BLaER1 (cell line): ENCODE measurements around the gene ENOSF1.

Source experiments
- H3K27ac ChIP-seq: shearing (Covaris generic); formaldehyde crosslinking; 2 replicates; pipeline ENCODE4 v1.8.1; 2022
- H3K27me3 ChIP-seq: shearing (Covaris generic); formaldehyde crosslinking; 2 replicates; pipeline ENCODE4 v1.8.1; 2022
- H3K36me3 ChIP-seq: shearing (Covaris generic); formaldehyde crosslinking; 2 replicates; pipeline ENCODE4 v1.8.1; 2022
- H3K4me1 ChIP-seq: shearing (Covaris generic); formaldehyde crosslinking; 2 replicates; pipeline ENCODE4 v1.8.1; 2022
- H3K4me2 ChIP-seq: shearing (Covaris generic); formaldehyde crosslinking; 2 replicates; pipeline ENCODE4 v1.8.1; 2022
- H3K4me3 ChIP-seq: shearing (Covaris generic); formaldehyde crosslinking; 2 replicates; pipeline ENCODE4 v1.8.1; 2022
- H3K9ac ChIP-seq: shearing (Covaris generic); formaldehyde crosslinking; 2 replicates; pipeline ENCODE4 v1.8.1; 2022
- H3K9me3 ChIP-seq: shearing (Covaris generic); formaldehyde crosslinking; 2 replicates; pipeline ENCODE4 v1.8.1; 2022
- H4K20me1 ChIP-seq: shearing (Covaris generic); formaldehyde crosslinking; 2 replicates; pipeline ENCODE4 v1.8.1; 2022
- Cebpa-rat ChIP-seq: shearing (Covaris generic); IDR thresholded peaks from 2 replicates; pipeline ENCODE4 v1.8.1; 2022

Gene ENOSF1

DNA sequence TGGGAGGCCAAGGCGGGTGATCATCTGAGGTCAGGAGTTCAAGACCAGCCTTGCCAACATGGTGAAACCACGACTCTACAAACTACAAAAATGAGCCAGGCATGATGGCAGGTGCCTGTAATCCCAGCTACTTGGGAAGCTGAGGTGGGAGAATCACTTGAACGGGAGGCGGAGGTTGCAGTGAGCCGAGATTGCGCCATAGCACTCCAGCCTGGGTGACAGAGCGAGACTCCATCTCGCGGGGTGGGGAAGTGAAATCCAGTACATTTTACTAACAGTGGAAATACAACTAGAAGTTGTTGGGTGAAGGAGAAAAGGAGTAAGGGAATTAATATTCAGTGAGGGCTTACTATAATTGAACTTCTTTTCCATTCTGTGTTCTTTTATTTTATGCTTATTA, 13.2 kb upstream of the ENOSF1 start:
- TF ChIP-seq Cebpa-rat = no peak
- no peaks in the 10 kb centered on the region for H4K20me1 ChIP-seq
- no peak overlapping the region for H3K4me3 ChIP-seq
- H3K27me3 ChIP-seq = no peaks in the 10 kb centered on the region
- H3K9ac ChIP-seq = no peak overlapping the region
- no peaks in the 10 kb centered on the region for H3K4me1 ChIP-seq
- no peak overlapping the region for H3K27ac ChIP-seq
- H3K36me3 ChIP-seq = peaks cover 39% of the 10 kb centered on the region
- no peaks in the 10 kb centered on the region for H3K9me3 ChIP-seq
- no peak overlapping the region for H3K4me2 ChIP-seq

DNA sequence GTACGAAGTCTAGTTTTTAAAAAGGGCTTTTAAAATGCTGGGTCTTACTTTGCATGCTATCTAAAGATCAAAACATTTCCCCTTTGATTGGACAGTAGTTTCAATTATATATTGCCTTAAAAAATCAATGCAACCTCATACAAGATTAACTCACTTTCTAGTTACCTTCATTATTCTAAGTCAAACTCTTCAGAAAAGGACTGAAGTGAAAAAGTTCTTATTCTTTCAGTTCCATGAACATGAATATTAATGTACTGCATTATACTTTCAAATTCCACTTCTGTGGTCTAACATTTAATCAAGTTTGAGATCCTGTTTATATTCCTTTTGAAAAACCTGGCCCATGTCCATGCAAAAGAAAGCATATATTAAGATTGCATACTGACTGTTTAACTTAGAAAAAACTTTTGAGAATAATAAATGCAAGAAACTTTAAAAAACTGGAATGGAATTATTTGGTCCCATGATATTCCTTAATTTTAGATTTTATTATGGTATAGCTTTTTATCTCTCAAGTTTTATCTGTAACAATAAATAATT, 11.2 kb upstream of the ENOSF1 start:
- Histone ChIP-seq H3K9ac (no peak overlapping the region), H3K4me1 (no peaks in the 10 kb centered on the region), H3K4me2 (no peak overlapping the region), H3K9me3 (no peaks in the 10 kb centered on the region), H3K36me3 (peaks cover 26% of the 10 kb centered on the region), H4K20me1 (no peaks in the 10 kb centered on the region), H3K4me3 (no peak overlapping the region), H3K27me3 (no peaks in the 10 kb centered on the region), H3K27ac (no peak overlapping the region)
- TF ChIP-seq Cebpa-rat = no peak

DNA sequence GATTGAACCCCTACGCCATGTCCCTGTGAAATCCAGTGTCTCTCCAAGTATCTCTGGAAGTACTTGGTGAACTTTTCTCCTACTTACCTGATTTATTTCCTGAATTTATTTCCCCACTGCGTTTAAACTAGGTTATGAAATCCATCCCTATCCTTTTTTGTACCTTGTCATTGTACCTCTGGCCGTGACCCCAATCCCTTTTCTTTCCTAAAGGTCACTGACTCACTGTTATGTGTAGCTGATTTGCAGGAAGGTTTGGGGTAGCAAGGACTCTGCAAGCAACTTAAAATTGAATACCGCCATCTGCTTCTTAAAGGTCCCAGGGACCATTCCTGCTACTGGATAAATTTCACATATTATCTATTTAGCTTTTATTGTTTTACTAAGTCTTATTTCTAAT, 4.6 kb upstream of the ENOSF1 start:
- Histone ChIP-seq H3K9ac (no peak overlapping the region), H3K4me1 (no peaks in the 10 kb centered on the region), H3K4me3 (no peak overlapping the region), H3K27ac (no peak overlapping the region), H3K4me2 (no peak overlapping the region), H4K20me1 (no peaks in the 10 kb centered on the region), H3K36me3 (no peaks in the 10 kb centered on the region), H3K9me3 (peaks cover 14% of the 10 kb centered on the region), H3K27me3 (peaks cover 11% of the 10 kb centered on the region)
- no peak for TF ChIP-seq Cebpa-rat

DNA sequence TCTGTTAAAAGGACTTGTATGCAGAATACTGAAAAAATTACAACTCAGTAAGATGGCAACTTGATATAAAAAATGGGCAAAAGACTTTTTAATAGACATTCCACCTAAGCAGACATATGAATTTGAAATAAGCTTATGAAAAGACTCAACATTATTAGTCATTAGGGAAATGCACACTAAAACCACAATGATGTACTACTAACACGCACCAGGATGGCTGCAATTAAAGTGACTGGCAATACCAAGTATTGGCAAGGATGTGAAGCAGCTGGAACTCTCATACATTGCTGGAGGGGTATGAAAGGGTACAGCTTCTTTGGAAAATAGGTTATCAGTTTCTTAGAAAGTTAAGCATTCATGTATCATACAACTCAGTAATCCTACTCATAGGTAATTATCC, 3.2 kb upstream of the ENOSF1 start:
- H4K20me1 ChIP-seq = no peaks in the 10 kb centered on the region
- H3K4me3 ChIP-seq = no peak overlapping the region
- no peaks in the 10 kb centered on the region for H3K36me3 ChIP-seq
- H3K9ac ChIP-seq = no peak overlapping the region
- H3K4me1 ChIP-seq = peaks cover 7% of the 10 kb centered on the region; the same call in 1 of the 2 replicates
- H3K9me3 ChIP-seq = peaks cover 14% of the 10 kb centered on the region
- H3K4me2 ChIP-seq = no peak overlapping the region
- H3K27me3 ChIP-seq = peaks cover 23% of the 10 kb centered on the region
- H3K27ac ChIP-seq = no peak overlapping the region
- TF ChIP-seq Cebpa-rat = no peak

DNA sequence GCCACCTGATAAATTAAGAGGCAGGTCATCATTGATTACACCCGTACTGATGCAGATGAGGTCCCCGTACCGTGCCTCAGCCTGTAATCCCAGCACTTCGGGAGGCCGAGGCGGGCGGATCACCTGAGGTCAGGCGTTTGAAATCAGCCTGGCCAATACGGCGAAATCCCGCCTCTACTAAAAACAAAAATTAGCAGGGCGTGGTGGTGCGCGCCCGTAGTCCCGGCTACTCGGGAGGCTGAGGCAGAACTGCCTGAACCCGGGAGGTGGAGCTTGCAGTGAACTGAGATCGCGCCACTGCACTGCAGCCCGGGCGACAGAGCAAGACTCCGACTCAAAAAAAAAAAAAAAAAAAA, 683 bp upstream of the ENOSF1 start:
- H3K27me3 ChIP-seq = peaks cover 23% of the 10 kb centered on the region
- peaks cover 14% of the 10 kb centered on the region for H3K4me1 ChIP-seq
- no peak overlapping the region for H3K9ac ChIP-seq
- 0 out of 2 replicates have a peak overlapping the region, but pooled peaks have one; percentile 71 for H3K4me3 ChIP-seq
- H3K9me3 ChIP-seq = peaks cover 14% of the 10 kb centered on the region
- no peaks in the 10 kb centered on the region for H4K20me1 ChIP-seq
- no peak overlapping the region for H3K4me2 ChIP-seq
- no peak overlapping the region for H3K27ac ChIP-seq
- no peak for TF ChIP-seq Cebpa-rat
- peaks cover 13% of the 10 kb centered on the region for H3K36me3 ChIP-seq

DNA sequence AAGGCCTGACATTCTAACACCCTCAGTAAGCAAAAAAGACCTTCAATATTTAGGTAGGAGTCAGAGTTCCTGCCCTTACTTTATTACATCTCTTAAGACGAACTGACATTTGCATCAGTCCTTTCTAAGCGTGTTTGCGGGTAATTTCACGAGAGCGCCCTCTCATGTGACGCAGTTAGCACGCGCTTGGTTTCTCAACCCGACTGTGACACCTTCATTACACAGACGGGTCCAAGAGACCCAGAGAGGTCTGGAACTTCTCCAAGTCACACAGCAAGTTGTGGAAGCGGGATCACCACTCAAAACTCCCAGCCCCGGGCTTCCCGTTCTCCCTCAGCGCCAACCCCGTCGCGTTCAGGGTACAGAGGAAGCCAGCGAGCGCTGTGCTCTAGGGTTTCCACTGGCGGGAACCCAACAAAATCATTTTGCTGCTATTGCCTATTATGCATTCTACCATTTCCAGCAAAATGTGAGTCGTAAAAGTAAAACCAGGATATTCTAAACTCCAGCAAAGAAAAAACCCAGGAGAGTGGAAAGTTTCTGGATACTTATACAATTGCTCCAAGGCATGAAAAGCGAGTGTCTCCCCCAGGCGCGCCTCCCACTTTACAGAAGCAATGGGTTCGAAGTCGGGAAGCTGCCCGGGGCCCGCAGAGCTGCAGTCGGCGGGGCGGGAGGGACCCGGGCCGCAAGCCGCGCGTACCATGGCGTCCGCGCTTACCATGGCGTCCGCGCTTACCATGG, 601 bp downstream of the ENOSF1 start:
- H3K9me3 ChIP-seq = peaks cover 14% of the 10 kb centered on the region
- H3K36me3 ChIP-seq = peaks cover 14% of the 10 kb centered on the region
- peak overlapping the region; percentile 86 for H3K4me2 ChIP-seq
- TF ChIP-seq Cebpa-rat = no peak
- peak overlapping the region; percentile 71 for H3K4me3 ChIP-seq
- H3K9ac ChIP-seq = peak overlapping the region; percentile 74
- no peaks in the 10 kb centered on the region for H4K20me1 ChIP-seq
- H3K4me1 ChIP-seq = peaks cover 16% of the 10 kb centered on the region
- peaks cover 23% of the 10 kb centered on the region for H3K27me3 ChIP-seq
- peak overlapping the region; percentile 62 for H3K27ac ChIP-seq

DNA sequence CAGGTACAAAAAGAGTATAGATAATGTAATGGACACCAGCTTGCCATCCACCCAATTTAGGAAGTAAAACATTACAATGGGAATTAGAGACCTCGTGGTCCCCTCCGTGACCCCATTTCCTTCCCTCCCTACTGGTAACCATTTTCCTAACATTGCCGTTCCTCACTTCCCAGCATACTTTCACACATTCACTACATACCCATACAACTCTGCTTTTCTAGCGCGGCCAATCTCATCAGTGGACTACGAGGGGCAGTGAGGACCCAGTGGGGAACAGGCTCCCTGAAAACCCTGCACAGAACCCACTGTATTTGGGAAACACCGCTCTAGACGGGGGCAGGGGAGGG, 1.1 kb downstream of the ENOSF1 start:
- H3K36me3 ChIP-seq = peaks cover 14% of the 10 kb centered on the region
- TF ChIP-seq Cebpa-rat = no peak
- H3K27ac ChIP-seq = peak overlapping the region; percentile 62; the same call in 1 of the 2 replicates
- peak overlapping the region; percentile 71 for H3K4me3 ChIP-seq
- H4K20me1 ChIP-seq = no peaks in the 10 kb centered on the region
- H3K4me2 ChIP-seq = peak overlapping the region; percentile 86
- peak overlapping the region; percentile 74 for H3K9ac ChIP-seq
- H3K27me3 ChIP-seq = peaks cover 23% of the 10 kb centered on the region
- peaks cover 16% of the 10 kb centered on the region for H3K4me1 ChIP-seq
- H3K9me3 ChIP-seq = peaks cover 14% of the 10 kb centered on the region

DNA sequence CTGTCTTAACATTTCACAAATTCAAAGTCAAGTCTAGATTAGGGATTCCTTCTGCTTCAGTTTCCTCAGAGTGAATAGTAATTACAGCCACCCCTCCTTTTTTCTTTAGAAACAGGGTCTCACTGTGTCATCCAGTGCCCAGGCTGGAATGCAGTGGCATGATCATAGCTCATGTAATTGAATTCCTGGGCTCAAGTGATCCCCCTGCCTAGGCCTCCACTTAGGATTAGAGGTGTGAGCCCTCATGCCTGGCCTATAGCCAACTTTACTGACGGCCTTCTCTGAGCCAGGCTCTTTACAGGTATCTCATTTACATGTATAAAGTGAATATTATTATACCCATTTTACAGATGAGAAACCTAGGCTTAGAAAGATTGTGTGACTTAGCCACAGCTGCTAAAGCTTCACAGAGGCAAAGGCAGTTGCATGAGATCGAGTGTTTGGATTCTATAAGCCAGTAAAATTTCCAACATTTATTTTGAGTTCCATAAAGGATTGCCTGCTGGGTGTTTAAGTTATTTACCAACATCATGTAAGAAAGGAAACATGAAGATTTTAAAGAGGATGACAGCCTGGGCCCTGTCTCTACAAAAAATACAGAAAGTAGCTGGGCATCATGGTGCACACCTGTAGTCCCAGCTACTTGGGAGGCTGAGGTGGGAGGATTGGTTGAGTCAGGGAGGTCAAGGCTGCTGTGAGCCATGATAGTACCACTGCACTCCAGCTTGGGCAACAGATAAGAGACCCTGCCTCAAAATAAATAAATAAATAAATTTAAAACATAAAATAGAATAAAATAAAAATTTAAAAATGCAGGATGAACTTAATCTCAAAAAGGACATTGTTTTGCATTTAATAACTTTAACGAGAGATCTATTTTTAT, 1.8 kb downstream of the ENOSF1 start:
- peaks cover 14% of the 10 kb centered on the region for H3K9me3 ChIP-seq
- H3K4me2 ChIP-seq = peak overlapping the region; percentile 86
- no peaks in the 10 kb centered on the region for H4K20me1 ChIP-seq
- peaks cover 14% of the 10 kb centered on the region for H3K36me3 ChIP-seq
- no peak overlapping the region for H3K27ac ChIP-seq
- peak overlapping the region; percentile 71 for H3K4me3 ChIP-seq
- TF ChIP-seq Cebpa-rat = no peak
- H3K27me3 ChIP-seq = peaks cover 23% of the 10 kb centered on the region
- peaks cover 16% of the 10 kb centered on the region for H3K4me1 ChIP-seq
- no peak overlapping the region for H3K9ac ChIP-seq

DNA sequence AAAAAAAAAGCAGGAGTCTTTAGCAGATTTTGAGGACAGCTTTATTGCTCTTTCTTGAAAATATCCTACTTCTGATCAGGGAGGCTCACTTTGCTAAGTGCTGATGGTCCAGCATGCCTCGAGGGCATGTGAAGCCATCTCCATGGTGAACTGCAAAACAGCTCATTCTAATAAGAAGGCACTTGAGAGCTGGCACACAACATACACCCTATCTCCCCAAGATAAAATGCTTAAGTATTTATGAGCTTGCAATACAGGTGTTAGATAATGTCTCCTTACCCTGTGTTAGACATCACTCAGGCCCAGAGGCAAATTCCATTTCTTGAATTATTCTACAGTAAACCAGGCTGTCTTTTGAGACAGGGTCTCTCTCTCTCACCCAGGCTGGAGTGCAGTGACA, 2.7 kb downstream of the ENOSF1 start:
- peaks cover 14% of the 10 kb centered on the region for H3K36me3 ChIP-seq
- no peak overlapping the region for H3K27ac ChIP-seq
- H3K9me3 ChIP-seq = peaks cover 14% of the 10 kb centered on the region
- no peak overlapping the region for H3K9ac ChIP-seq
- H4K20me1 ChIP-seq = no peaks in the 10 kb centered on the region
- peaks cover 16% of the 10 kb centered on the region for H3K4me1 ChIP-seq
- TF ChIP-seq Cebpa-rat = no peak
- H3K4me3 ChIP-seq = no peak overlapping the region
- no peak overlapping the region for H3K4me2 ChIP-seq
- H3K27me3 ChIP-seq = peaks cover 23% of the 10 kb centered on the region

DNA sequence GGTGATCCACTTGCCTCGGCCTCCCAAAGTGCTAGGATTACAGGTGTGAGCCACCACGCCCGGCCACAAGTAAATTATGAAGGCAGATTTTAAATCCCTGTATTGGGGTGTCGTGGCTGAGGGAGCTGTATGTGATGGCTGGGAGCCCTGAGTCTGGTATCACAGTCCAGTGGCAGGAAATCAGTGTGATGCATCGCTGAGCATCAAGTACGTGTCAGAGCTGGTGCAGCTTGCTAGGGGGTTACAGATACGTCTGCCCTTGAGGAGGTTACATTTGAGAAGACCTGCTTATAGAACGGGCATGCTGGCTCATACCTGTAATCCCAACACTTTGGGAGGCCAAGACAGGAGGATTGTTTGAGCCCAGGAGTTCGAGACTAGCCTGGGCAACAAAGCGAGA, 4.3 kb downstream of the ENOSF1 start:
- Histone ChIP-seq H3K4me3 (no peak overlapping the region), H3K4me2 (peak overlapping the region; percentile 12; the same call in 1 of the 2 replicates), H3K9ac (no peak overlapping the region), H3K36me3 (peaks cover 14% of the 10 kb centered on the region), H4K20me1 (no peaks in the 10 kb centered on the region), H3K27ac (no peak overlapping the region), H3K9me3 (peaks cover 6% of the 10 kb centered on the region), H3K27me3 (peaks cover 22% of the 10 kb centered on the region), H3K4me1 (peaks cover 16% of the 10 kb centered on the region)
- no peak for TF ChIP-seq Cebpa-rat
